Thoracic aorta (tissue), 2 donors: Measurements from ENCODE around the gene CDC42EP5. TPM values are rescaled to one million over a fixed set of nuclear protein-coding genes. Genes with fewer than 3 reads are reported as not detected.
"Not testable (repeated sequence)": the region's sequence is repeated elsewhere in the genome, so short reads cannot be mapped to it uniquely, and the experiment has no call there.

Source experiments
- ATAC-seq: fragments of 150-250 bp; one replicate; pipeline ENCODE4 v1.8.0; 2017; ENCODE audit warnings: low read depth; ENCODE audit not compliant: insufficient number of reproducible peaks, low FRiP score
- DNase-seq: peaks from one replicate; pipeline ENCODE4 v3.0.0-alpha.2; 2020; ENCODE audit warnings: low spot score
- H3K27ac ChIP-seq, 2 donors: fragments of 200-600 bp; sonication (generic); 1 replicate in 1 of 2; 2 replicates in 1 of 2; pipeline ENCODE4 v1.5.1; 2016; ENCODE audit warnings: mild to moderate bottlenecking in 2 of 2, moderate library complexity in 2 of 2
- H3K27me3 ChIP-seq: fragments of 200-600 bp; sonication (generic); replicated peaks from 2 replicates; pipeline ENCODE4 v1.6.0; 2016; ENCODE audit warnings: mild to moderate bottlenecking; ENCODE audit not compliant: insufficient read depth
- H3K36me3 ChIP-seq: fragments of 200-600 bp; sonication (generic); one replicate; pipeline ENCODE4 v1.5.1; 2016
- H3K4me1 ChIP-seq, 2 donors: fragments of 200-600 bp; sonication (generic); 1 replicate in 1 of 2; 2 replicates in 1 of 2; pipeline versions ENCODE4 v1.5.1 to v1.6.0; 2016; ENCODE audit warnings: low read depth in 2 of 2, mild to moderate bottlenecking in 1 of 2; ENCODE audit not compliant: control insufficient read depth in 1 of 2
- H3K4me3 ChIP-seq: fragments of 200-600 bp; sonication (generic); 2 replicates; pipeline ENCODE4 v1.5.1; 2016; ENCODE audit warnings: mild to moderate bottlenecking
- H3K9me3 ChIP-seq: fragments of 200-600 bp; sonication (generic); 2 replicates; pipeline ENCODE4 v1.5.1; 2016
- total RNA-seq, 2 donors: library from RNA; depleted of rRNA; stranded (reverse); fragments of >200 nt; gene quantifications; one replicate each; pipeline versions ENCODE4 v1.1.0 to v1.2.3, GENCODE V29; 2016
- TF ChIP-seq, protein P1 (sequence below): fragments of 200-600 bp; sonication (generic); IDR thresholded peaks from one replicate; pipeline ENCODE4 v1.5.1; 2019; ENCODE audit warnings: antibody characterized with exemption

Gene CDC42EP5
- total RNA-seq, 2 donors from 2014 or later = 41.2 to 55.9 TPM

DNA sequence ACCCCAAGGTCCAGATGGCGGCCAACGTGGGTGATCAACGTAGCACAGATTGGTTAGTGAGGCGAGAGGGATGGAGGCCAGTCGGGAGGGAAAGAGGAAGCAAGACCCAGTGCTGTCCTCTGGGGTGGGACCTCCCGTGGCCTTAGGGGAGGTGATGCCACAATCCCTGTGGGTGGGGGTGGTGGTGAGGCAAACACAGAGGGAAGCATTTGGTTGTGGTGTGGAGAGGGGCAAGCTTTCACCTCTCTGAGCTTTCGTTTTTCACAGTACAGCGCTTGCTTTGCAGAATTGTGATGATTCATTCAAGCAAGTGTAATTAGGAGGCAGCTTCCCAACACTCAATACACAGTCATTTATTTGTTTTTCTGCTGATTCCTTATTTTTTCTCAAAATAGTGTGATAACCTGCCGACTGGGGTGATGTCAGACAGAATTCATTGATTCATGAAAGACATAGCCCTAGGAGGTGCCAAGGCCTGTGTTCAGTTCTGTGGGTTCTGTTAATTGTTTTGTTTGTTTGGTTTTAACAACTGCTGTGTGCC is 21.7 kb downstream of the CDC42EP5 start:
- H3K27ac ChIP-seq = peak overlapping the region in 1 of 2 donors; percentile 15
- DNase-seq (no peak), ATAC-seq (no peak)
- no peaks in the 10 kb centered on the region for H3K27me3 ChIP-seq
- H3K36me3 ChIP-seq = peaks cover 54% of the 10 kb centered on the region
- TF ChIP-seq, protein P1, sequence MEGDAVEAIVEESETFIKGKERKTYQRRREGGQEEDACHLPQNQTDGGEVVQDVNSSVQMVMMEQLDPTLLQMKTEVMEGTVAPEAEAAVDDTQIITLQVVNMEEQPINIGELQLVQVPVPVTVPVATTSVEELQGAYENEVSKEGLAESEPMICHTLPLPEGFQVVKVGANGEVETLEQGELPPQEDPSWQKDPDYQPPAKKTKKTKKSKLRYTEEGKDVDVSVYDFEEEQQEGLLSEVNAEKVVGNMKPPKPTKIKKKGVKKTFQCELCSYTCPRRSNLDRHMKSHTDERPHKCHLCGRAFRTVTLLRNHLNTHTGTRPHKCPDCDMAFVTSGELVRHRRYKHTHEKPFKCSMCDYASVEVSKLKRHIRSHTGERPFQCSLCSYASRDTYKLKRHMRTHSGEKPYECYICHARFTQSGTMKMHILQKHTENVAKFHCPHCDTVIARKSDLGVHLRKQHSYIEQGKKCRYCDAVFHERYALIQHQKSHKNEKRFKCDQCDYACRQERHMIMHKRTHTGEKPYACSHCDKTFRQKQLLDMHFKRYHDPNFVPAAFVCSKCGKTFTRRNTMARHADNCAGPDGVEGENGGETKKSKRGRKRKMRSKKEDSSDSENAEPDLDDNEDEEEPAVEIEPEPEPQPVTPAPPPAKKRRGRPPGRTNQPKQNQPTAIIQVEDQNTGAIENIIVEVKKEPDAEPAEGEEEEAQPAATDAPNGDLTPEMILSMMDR = no peak
- no peaks in the 10 kb centered on the region for H3K9me3 ChIP-seq
- H3K4me3 ChIP-seq = peak overlapping the region; percentile 91
- H3K4me1 ChIP-seq = peaks cover 27 to 34% of the 10 kb centered on the region in 2 donors

DNA sequence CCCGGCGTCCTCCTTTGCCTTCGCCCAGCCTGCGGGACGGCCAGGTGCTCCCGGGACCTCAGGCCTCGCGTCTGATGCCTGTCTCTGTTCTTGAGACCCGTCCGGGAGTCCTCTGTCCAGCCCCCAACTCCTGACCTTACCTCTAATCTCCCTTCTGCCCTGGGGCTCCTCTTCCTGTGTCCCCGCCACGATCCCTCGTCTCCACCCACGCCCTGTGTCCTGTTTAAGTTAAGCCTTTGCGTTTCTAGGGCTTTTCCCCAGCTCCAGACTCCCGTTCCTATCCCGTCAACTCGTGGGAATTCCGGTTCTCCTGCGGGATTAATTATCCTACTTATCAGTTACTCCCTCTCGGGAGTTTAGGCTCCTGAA is 23.4 kb downstream of the CDC42EP5 start:
- peaks cover 37% of the 10 kb centered on the region for H3K36me3 ChIP-seq

DNA sequence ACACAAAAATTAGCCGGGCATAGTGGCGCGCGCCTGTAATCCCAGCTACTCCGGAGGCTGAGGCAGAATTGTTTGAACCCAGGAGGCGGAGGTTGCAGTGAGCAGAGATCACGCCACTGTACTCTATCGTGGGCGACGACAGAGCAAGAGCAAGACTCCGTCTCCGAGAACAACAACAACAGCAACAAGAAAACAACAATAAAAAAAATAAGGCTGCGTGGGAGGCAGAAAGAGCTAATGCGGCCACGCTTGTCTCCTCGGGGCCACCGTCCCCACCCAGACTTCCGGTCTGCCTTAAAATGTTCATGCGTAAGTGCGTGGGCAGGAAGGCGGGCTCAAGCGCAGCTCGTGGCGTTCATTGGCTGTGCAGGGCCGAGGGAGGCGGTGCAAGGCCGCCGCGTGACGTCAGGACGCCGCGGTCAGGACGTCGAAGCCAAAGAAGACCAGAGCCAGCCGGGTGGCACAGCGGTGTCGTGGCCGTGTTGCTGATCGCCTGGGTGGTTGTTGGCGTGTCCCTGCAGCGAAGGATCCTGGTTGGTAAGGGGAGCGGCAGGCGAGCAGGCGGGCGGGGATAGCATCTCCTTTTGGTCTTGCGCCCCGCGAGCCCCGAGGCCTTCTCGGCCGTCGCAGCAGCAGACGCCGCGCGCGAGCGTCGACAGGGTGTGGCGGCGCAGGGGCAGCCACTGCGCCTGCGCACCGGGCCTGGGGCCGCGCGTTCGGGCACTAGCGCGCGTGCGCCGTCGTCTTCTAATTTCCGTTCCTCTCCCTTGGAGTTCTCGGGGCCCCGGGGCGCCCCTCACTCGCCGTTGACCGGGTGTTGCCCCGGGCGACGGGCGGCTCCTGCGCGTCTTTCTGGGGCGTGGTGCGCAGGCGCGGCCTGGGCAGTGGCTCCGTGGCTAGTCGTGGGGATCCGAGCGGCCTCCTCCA is 24.1 kb downstream of the CDC42EP5 start, which contains the start of gene LENG8:
TSS of gene LENG8 (plus strand) at position 426 of the 927 bp plus-strand sequence. CDS start 2,146 bp downstream, outside the sequence.
- Histone ChIP-seq H3K4me3 (peak within 1 kb of the TSS; percentile 91), H3K9me3 (no peaks in the 10 kb centered on the region), H3K27me3 (no peaks in the 10 kb centered on the region), H3K4me1 (peaks cover 27 to 34% of the 10 kb centered on the region in 2 donors), H3K36me3 (peaks cover 30% of the 10 kb centered on the region), H3K27ac (peak within 1 kb of the TSS; percentile 96 to 100)
- ATAC-seq (peak; percentile 97), DNase-seq (peak; percentile 91)
- TF ChIP-seq, protein P1 = no peak

More for the DNA sequence above, 23.4 kb downstream of the CDC42EP5 start:
- Histone ChIP-seq H3K9me3 (no peaks in the 10 kb centered on the region), H3K4me1 (peaks cover 27 to 34% of the 10 kb centered on the region in 2 donors), H3K27me3 (no peaks in the 10 kb centered on the region), H3K27ac (peak overlapping the region; percentile 96 to 100), H3K4me3 (peak overlapping the region; percentile 91)
- TF ChIP-seq, protein P1 = no peak
- DNase-seq = no peak
- ATAC-seq = no peak

DNA sequence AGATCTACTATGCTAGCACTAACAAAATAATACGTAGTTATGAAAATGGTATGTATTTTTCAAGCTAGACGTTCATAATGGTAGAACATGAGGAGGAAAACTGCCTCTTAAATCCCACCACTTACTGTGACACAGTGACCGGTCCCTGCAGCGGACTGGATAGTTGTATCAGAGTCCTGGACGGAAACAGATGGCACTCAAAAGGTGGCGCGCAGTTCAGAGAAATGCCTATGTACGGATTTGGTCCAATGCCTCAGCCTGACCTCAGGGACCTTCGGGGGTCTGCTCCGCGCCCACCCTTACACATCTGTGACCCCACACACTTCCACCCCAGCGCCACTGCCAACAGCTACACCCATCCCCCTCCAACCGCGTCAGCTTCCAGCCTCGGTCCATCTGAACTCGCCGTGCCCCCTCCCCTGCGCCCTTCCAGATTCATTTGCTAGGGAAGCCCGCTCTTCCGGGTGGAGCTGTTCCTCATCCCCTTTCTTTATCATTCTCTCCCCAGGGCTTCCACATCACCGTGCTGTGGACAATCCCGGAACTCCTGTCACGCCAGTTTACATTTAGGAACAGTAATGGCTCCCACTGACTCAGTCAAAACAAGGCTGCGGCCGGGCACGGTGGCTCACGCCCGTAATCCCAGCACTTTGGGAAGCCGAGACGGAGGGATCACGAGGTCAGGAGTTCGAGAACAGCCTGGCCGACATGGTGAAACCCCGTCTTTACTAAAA is 24.9 kb downstream of the CDC42EP5 start:
- ATAC-seq (peak; percentile 24), DNase-seq (no peak)
- no peaks in the 10 kb centered on the region for H3K9me3 ChIP-seq
- TF ChIP-seq, protein P1 = peak; percentile 17
- peak overlapping the region; percentile 91 for H3K4me3 ChIP-seq
- peaks cover 27 to 34% of the 10 kb centered on the region in 2 donors for H3K4me1 ChIP-seq
- H3K27ac ChIP-seq = peak overlapping the region; percentile 96 to 100
- peaks cover 22% of the 10 kb centered on the region for H3K36me3 ChIP-seq
- no peaks in the 10 kb centered on the region for H3K27me3 ChIP-seq

DNA sequence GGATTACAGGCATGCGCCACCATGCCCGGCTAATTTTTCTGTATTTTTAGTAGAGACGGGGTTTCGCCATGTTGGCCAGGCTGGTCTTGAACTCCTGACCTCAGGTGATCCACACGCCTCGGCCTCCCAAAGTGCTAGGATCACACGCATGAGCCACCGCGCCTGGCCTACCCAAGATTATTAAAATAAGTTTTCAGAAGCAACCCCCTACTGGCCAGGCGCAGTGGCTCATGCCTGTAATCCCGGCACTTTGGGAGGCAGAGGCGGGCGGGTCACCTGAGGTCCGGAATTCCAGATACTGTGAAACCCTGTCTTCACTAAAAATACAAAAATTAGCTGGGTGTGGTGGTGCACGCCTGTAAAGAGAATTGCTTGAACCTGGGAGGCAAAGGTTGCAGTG is 26.7 kb downstream of the CDC42EP5 start:
- not testable (repeated sequence) for ATAC-seq, H3K4me3 ChIP-seq, H3K27me3 ChIP-seq, H3K27ac ChIP-seq, H3K36me3 ChIP-seq, DNase-seq, H3K9me3 ChIP-seq
- peaks cover 22 to 28% of the 10 kb centered on the region in 2 donors for H3K4me1 ChIP-seq
